HG02588 (cell line): ENCODE measurements around the gene RNU5D-1.
A peak's percentile ranks its signal among the peaks of the same experiment; 100 is the strongest.
"Not testable (repeated sequence)": the region's sequence is repeated elsewhere in the genome, so short reads cannot be mapped to it uniquely, and the experiment has no call there.

Experiments used
- ATAC-seq: cut with Tn5 transposase; IDR thresholded peaks from one replicate; pipeline ENCODE4 v1.9.1; 2021; ENCODE audit warnings: mild to moderate bottlenecking, moderate library complexity; ENCODE audit not compliant: unreplicated experiment

RNU5D-1 gene

DNA sequence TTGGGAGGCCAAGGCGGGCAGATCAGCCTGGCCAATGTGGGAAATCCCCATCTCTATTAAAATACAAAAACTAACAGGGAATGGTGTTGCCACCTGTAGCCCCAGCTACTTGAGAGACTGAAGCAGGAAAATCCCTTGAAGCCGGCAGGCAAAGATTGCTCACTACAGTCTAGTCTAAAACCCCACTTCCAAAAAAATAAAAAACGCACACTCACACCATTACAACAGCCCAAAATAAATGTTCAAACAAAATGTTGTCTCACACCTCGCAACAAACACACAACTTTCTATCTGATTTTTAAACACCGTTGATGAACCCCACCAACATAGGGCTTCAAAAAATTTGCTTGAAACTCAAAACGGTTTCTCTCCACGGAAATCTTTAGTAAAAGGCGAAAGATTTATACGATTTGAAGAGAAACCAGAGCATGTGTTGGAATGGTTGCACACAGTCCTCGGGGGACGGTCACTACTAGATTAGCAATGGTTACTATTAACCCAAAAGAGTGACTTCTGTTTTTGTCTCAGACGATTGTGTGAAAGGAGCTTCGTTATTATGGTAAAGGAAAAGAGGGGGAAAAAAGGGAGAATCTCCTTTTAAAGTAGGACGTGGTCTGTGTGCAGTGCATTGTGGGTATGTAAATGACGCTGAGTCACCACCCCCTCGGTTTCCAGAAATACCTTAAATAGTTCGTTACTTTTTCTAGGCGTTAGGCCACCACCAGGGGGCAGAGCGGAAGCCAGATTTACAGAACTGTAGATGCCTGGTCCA, at the start of gene RNU5D-1:
Gene RNU5D-1 (minus strand): TSS at position 430 of the 772 bp plus-strand sequence.
- ATAC-seq = peak; percentile 63

DNA sequence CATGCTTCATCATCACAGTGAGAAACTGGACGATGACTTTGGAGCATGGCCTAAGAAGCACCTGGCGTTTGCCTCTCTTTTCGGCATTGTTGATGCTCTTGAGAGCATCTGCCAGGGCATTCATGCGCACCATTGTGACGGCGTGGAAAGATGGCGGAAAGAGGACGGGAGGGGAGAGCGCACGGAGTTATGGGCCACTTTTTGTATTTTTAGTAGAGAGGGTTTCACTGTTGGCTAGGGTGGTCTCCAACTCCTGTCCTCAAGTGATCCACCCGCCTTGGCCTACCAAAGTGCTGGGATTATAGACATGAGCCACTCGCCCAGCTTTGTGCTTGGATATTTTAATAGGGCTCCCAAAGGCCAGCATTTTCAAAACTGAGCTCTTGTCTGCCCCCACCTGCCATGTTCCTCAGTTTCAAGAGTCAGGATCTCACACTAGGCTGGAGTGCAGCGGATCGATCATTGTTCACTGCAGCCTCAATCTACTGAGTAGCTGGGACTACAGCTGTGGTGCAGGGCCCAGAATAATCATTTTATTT, 49.7 kb upstream of the RNU5D-1 start:
- ATAC-seq = no peak

DNA sequence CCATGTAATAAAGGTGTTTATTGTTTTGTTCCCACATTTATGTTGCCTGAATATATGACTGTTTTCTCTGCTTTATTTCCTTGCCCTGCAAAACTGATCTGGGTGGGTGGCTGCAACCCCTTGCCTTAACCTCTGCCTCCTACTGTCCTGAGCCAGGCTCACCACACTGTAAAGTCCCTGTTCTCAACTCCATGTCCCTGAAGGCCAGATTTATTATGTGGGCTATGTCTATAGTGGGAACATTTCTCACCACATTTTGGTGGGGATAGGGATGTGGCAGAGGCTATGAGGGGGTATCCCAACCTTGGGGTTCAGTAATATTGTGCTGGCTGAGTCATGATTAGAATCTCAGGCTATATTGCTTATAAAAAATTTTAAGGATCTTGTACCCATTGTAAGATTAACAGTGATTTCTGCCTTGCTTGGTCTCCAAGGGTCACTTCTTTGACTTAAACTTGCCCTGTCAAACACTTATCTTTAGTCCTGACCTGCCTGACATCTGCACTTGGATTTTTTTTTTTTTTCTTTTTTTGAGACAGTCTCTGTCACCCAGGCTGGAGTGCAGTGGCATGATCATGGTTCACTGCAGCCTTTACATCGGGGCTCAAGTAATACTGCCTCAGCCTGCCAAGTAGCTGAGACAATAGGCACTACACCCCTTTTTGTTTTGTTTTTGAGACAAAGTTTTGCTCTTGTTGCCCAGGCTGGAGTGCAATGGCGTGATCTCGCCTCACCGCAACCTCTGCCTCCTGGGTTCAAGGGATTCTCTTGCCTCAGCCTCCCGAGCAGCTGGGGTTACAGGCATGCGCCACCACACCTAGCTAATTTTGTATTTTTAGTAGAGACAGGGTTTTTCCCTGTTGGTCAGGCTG, 48.0 kb upstream of the RNU5D-1 start:
- ATAC-seq = no peak

DNA sequence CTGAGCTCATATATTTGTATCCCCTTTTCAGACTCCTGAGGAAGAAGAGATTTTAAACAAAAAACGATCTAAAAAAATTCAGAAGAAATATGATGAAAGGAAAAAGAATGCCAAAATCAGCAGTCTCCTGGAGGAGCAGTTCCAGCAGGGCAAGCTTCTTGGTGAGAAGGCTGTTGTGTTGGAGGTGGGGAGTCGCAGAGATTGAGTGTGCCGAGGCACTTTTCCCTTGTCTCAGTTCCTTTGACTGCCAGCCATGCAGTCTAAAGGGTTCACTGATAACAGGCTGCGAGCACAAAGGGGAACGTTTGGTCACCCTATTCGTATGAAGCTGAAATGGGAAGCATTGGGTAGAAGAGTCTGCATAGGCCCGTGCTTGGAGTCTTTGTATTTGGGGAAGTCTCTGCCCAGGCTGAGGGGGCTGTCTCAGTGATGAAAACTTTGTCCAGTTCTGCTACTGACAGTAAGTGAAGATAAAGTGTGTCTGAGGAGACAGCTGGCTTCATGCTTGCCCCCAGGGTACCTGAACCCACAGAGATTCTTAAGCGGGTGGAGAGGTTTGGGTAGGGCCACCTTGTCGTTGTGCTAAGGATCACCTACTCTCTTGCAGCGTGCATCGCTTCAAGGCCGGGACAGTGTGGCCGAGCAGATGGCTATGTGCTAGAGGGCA, 47.1 kb upstream of the RNU5D-1 start:
- ATAC-seq = no peak

DNA sequence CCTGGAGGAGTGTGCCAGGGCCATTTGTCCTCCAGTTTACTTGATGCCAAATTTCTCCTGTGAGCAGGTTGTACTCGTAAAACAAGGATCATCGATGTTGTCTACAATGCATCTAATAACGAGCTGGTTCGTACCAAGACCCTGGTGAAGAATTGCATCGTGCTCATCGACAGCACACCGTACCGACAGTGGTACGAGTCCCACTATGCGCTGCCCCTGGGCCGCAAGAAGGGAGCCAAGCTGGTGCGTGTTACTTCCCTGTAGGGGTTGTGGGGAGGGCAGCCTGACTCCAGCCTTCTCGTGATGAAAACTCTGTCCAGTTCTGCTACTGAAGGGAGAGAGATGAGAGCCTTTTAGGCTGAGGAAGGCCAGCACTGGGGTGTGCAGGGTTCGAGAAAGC, 46.6 kb upstream of the RNU5D-1 start:
- ATAC-seq = no peak

DNA sequence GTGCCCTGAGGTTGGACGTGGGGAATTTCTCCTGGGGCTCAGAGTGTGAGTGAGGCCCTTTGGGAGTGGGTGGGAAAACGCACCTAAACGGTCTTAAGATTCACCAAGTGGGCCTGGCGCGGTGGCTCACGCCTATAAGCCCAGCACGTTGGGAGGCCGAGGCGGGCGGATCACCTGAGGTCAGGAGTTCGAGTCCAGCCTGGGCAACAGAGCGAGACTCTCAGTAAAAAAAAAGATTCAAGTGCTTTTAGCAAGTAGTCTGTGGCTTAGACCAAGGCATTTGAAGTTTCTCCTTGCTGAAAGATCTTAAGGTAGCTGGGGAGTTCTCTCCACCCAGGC, 45.7 kb upstream of the RNU5D-1 start:
- no peak for ATAC-seq

DNA sequence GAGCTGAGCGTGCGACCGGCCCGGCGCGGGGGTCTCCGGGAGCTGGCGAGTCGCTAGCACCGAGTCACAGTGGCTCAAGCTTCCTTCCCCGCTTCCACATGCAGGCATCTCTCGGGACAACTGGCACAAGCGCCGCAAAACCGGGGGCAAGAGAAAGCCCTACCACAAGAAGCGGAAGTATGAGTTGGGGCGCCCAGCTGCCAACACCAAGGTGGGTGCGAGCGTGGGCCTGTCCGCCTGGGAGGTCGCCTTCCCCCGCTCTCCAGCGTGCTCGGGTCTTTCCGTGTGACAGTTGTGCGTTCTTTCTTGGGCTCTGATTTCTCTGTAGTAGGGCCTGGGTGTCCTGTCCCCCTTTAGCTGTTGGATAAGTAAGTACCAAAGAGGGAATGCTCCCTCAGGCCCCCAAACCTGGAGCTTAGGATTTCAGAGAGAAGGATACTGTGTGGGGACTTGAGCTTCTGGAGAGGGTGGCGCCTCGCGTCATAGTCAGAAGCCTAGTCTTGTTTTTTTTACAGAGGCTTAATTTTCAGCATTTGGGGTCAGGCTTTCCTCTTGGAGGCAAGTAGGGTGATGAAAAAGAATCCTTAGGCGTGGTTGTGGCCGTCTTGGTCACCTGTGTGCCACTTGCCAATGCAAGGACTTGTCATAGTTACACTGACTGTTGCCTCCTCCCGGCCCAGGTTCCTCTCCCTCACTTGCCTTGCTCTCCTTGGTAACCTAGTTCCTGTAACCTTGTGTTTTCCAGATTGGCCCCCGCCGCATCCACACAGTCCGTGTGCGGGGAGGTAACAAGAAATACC, 45.2 kb upstream of the RNU5D-1 start:
- peak; percentile 18 for ATAC-seq

DNA sequence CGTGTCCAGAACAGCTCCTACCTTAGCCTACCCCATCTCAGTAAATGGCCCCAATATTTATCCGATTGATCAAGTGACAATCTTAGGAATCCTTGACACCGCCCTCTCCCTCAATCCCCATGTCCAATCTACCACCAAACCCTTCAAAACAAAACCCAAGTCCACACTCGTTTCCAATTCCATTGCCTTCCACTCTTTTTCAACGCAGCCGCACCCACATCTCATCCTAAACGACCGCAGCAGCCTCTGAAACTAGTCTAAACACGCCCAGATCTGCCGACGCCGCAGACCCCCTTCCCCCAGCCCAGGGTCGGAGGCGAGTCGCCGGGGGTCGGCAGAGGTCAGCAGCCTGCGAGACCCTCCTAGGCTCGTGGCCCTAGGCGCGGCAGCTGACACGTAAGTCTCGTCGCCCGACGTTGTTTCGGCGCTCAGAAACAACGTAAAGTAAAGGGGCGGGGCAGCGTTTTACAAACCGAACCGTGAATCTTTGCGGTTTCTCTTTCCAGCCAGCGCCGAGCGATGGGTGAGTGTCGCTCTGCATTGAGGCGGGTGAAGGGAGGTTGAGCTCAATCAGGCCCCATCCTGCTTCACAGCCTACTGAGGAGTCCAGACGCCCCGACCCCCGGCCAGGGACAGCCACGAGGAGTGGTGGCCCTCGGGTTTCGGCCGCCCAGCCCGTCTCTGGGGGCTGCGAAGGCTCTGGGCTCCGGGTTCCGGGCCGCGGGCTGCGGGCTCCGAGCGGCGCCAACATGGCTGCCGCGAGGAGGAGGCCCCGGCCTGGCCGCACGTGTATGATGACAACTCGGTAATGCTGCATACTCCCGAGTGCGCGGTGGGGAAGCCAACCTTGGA, 44.3 kb upstream of the RNU5D-1 start, which contains the start of gene RPS8:
Gene RPS8 (plus strand): TSS at position 463 of the 852 bp plus-strand sequence. CDS start 57 bp downstream, at position 520.
- peak; percentile 76 for ATAC-seq

DNA sequence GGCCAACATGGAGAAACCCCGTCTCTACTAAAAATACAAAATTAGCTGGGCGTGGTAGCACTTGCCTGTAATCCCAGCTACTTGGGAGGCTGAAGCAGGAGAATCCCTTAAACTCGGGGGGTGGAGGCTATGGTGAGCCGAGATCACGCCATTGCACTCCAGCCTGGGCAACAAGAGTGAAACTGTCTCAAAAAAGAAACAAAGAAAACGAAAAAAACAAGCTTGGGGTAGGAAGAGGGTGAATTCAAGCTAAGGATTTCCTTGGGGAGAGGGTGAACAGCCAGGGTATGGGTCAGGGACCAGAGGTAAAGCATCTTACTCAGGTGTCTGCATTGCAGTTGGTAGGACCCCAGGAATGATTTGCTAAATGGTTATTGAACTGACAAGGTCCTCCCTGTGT, 35.5 kb upstream of the RNU5D-1 start:
- ATAC-seq = not testable (repeated sequence)

DNA sequence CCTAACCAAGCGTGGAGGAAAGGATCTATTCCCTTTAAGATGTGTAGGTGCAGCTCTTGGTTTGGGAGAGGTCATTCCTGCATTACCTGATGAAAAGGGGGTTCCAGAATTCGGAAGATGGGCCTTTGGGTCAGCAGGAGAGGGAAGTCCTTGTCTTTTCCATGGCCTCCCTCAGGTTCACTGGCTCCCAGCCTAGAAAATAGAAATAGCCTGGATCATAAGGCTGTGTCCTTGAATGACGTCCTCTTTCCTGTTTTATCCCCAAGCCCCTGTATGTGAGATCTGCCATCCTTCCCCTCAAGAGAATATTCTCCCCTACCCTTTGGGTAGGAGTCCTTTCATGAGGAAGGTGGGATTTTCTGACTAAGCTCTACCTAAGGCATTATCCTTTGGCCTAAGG, 29.9 kb upstream of the RNU5D-1 start:
- no peak for ATAC-seq

DNA sequence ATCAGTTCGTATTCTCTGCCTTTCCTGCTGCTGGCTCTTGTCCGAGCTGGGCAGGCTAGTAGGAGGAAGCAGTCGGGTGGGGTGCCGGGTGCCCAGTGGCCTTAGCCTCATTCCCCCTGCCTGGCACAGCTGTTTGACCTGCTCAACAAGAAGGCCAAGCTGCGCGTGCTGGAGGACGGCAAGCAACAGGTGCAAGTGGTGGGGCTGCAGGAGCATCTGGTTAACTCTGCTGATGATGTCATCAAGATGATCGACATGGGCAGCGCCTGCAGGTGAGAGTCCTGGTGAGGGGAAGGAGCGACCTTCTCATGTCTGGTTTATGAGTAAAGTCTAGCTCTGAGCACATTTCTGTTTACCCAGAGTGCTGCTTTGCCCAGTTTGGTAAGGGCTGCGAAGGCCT, 28.1 kb upstream of the RNU5D-1 start:
- no peak for ATAC-seq

DNA sequence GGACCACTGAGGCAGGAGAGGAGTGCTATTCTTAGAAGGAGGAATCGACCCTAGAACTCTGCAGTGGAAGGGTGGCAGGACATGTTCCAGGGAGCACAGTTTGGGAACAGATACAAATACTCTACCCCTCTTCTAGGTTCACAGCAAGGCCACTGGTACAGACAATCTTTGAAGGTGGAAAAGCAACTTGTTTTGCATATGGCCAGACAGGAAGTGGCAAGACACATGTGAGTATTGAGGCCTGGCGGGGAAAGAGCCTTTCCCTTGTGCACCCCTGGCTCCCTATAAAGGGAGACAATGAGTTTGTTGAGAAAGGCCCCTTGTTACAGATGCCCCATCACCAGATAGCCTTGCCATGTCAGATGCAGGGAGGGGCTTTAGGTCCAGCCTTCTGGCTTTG, 26.4 kb upstream of the RNU5D-1 start:
- ATAC-seq = no peak

DNA sequence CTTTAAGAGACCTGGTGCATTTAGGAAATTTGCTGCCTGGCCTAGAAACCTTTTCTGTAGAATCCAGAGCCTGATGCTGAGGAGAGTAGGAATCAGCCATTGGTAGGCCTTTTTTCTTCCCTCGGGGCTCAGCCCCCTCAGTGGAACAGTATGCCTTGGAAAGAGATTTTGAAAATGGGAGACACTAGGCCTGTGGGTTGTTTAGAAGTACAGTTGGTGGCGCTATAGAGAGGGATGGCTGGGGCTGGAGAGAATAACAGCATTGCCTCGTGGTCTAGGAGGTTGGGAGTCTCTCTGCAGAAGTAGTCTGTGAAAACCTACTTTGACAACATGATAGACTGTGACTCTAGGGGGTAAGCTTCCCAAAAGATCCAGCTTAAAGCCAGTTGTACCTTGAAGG, 16.9 kb upstream of the RNU5D-1 start:
- ATAC-seq = no peak

DNA sequence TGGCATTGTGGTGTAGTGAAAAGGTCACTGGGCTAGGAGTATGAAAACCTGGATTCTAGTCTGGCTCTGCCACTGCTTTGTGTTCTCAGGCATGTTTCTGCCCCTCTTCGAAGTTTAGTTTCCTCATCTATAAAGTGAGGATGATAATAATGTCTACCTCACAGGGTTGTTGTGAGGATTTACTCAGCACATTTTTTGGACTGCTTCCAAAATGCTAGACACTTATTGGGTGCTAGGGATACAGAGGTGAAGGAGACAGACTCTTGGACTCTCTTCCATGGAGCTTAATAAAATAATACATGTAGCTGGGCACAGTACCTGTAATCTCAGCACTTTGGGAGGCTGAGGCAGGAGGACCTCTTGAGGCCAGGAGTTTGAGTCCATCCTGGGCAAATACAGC, 12.2 kb upstream of the RNU5D-1 start:
- ATAC-seq = no peak

DNA sequence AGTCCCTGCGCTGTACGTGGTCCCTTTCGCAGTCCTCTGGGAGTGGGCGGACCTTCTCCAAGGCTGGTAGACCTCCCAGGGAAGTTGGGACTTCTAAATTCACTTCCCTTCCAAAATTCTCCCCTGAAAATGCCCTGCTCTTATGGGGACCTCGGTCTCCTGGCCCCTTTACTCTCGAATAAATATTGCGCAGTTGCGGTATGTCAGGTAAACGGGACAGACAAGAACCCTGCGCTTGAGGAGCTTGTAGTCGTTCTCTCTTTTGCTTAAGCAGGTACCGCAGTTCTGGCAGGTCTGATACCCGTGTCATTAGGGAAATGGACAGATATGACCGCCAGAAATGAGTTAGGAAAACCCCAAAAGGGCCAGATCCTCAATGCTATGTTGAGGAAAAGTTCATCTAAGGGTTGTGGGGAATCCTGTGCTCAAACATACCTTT, 9.2 kb upstream of the RNU5D-1 start:
- no peak for ATAC-seq

DNA sequence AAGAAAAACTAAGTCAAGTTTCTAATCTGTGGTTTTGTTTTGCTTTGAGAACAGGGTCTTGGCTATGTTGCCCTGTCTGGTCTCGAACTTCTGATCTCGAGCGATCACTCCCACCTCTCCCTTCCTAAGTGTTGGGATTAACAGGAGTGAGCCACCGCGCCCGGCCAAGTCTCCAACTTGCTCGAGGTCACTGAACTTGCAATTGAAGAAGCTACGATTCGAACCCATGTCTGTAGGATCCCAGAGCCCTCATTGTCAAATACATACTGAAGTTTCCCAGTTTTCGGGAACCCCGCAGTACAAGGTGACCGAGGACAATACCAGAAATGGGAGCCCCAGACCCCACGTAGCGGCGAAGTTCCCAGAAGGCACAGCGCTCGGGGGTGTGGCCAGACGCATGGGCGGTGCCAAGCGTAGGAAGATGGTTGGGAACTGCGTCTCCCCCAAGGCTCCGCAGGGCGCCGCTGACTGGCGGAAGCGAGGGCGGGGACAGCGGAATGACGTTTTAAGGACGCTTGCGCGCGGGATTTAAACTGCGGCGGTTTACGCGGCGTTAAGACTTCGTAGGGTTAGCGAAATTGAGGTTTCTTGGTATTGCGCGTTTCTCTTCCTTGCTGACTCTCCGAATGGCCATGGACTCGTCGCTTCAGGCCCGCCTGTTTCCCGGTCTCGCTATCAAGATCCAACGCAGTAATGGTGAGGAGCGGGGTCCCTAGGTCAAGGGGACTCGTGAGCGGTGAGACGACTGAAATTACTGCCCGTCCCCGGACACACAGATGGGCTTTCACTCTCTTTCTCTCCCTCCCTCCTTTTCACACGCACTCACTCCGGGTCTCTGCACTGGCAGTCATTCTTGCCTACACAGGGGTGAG, 8.6 kb upstream of the RNU5D-1 start, which contains the start of gene KIF2C:
Gene KIF2C (plus strand): TSS at position 531 of the 872 bp plus-strand sequence. CDS start 96 bp downstream, at position 627.
- peak; percentile 97 for ATAC-seq

DNA sequence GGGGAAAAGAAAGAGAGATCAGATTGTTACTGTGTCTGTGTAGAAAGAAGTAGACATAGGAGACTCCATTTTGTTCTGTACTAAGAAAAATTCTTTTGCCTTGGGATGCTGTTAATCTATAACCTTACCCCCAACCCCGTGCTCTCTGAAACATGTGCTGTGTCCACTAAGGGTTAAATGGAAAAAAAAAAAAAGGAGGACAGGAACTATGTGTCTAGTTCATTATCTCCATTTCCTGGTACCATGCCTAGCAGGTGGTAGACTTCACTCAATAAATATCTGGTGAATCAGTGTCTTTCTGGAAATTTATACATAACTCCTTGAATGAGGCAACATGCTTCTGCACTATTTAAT, 8.0 kb upstream of the RNU5D-1 start:
- not testable (repeated sequence) for ATAC-seq

DNA sequence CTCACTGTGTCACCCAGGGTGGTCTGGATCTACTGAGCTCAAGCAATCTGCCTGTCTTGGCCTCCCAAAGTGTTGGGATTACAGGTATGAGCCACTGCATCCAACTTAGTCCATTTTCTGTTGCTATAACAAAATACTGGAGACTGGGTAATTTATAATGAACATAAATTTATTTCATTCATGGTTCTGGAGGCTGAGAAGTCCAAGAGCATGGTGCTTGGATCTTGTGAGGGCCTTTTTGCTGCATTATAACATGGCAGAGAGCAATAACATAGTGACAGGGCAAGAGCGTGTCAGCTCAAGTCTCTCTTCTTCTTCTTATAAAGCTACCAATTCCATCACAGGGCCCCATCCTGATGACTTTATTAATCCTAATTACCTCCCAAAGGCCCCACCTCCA, 5.0 kb upstream of the RNU5D-1 start:
- no peak for ATAC-seq
